Retina (tissue), 1 donor: ENCODE results near the gene HOTAIR.
A peak's percentile ranks its signal among the peaks of the same experiment; 100 is the strongest.

Experiments
- DNase-seq: peaks from one replicate; pipeline ENCODE4 v3.0.0-alpha.2; 2016

HOTAIR gene

DNA sequence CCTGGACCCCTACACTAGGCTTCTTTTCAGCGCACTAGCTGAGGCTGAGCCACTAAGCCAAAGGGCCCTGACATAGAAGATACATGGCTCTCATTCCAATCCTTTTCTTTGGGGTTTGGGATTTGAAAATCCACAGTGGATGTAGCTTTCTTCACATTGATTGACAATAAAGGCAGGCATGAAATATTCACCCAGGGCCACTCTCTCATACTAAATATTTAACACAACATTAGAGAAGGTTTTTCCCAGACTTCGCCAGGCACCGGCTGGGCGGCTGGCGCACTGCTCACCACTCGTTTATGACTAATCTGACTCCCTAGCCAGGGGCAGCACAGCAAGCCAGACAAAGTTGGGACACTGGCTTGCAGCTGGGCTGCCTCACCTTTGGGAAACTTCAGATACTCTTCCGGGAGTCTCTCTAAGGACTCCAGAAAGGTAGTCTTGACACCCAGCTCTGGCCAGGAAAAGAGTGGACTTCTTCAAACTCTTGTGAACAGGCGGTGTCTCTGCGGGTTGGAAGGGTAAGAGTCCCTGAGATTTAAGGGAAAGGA is 2.5 kb downstream of the HOTAIR start:
- DNase-seq: no peak

DNA sequence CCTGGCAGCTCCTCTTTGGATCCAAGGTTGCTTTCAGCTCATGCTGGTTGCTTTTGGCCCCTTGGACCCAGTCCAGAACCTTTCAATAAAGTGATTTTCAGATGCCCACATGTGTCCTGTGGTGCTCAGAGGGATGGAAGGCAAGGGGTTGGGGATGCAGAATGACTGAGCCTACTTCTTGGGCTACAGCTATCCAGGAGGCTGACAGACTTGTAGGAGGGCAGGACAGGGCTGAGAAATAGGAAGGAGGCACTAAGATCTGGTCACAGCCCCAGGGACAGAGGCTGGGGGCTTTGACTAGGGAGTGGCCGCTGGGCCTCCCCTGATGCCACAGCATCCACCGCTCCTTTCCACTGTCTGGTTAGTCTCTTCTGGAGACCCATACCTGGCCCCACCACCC is 3.1 kb downstream of the HOTAIR start:
- DNase-seq: no peak

DNA sequence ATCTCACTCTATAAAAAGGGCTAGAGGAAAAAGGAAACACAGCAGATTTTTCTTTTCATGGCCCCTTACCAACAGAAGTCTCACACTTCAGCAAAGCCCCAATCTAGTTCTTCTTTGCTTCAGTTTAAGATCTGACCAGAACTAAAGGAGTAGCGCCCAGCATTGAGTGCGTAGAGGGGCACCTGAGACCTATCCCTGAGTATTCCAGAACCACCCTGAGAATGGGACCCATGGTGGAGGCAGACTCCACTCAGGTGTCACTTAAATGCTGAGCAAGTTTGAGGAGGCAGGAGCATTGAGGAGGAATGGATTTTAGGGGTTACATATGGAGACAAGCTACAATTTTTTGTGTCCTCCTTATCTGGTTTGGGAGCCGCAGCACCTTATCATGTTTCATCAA is 3.6 kb downstream of the HOTAIR start:
- no peak for DNase-seq

DNA sequence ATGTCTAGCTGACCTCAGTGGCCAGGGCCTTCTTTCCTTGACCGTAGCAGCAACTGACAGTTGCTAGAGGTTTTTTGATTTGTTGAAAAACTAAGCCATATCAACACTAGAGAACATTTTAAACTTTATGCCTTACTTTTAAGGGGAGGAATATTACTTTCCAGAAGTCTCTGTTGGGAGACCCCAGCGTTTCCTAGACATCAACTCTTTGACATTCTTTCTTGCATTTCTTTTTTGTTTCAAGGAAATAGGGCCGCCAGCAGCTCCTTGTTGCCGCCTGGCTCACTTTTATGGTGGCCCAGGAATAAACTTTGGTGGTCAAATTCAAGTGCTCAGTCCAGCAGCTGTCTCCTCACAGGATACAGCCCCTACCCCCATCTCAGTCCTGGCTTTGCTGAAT is 4.3 kb downstream of the HOTAIR start:
- DNase-seq: no peak

DNA sequence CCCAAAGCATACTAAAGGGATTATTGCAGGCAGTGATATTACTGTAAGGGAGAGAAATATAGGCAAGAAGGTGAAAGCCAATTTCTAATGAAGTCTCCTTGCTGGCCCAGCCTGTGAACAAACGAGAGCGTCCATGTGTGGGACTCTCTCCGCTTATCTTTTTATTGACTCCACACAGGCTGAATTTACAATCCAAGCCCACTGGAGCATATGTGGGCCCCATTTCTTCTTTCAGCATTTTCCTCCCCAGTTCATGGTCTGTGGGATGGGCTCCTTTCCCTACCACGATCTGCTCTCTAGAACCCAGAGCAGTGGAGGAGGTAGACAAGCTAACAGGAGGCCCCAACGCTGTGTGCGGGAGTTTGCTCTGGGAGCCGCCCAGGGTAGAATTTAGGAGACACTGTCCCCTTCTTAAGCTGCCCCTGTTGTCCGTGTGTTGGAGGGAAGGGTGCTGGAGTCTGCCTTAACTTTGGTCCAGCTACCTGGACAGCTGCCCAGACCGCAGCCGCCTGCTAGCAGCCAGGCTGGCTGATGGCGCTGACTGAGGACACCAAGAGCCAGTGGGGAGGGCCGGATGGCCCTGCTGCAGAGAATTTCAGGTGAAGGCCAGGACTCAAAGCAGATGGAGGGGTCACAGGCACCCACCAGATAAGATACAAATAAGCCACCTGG is 5.0 kb downstream of the HOTAIR start:
- no peak for DNase-seq

GRCh38 chr12:53968214-53969127 is 6.3 kb downstream of the HOTAIR start:
- DNase-seq: no peak

DNA sequence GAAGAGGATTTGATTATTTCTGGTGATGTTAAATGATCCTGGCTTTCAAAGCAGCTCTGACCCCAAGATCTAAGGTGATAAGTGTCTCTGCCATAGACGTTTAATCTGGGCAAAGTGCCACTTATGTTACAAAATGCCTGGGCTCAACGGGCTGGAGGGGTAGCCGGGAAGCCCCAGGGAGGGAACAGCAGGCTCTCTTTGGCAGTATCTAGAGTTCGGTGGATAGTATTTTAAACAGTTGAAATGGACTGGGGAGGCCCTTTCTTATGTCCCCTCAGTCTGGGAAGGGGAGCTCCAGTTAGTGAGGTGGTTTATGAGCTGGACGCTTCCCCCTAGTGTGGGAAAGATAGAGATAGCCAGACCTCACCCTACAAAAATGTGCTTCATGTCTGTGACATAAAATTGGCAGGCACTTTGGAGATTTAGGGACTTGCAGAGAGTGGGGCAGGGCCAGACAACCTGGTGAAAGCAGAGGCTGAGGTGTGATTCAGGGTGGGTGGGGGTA is 7.3 kb downstream of the HOTAIR start:
- DNase-seq: no peak

DNA sequence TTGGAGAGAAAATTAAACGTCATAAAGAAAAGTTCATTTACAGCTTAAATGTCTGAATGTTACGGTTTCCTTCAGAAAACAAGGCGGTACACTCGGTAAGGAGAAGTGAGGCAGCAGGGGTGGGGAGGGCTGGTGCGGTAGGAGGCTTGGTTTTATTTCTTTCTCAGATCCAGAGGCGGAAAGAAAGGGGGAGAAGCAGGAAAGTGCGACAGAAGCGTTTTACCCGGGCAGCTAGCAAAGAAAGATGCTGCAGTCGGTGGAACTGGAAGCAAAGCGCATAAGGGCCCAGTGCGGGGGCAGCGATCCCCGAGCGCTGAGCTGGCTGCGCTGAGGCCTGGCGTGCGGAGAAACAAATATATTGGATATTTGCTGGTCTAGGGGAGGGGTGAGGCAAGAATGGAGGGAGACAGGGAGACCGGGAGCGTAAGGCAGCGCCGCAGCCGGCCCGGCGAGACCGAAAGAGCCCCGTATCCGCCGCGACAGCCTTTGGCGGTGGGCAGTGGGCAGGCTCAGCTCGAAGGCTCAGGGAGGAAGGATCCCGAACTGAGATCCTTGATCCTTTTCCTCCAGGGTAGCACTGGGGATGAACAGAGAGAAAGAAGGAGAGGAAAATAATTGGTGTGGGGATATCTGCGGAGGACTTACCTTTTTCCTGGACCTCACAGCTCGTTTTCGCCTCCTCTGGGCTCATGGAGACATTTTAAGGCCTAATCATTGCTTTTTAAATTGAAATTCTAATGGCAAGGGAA is 8.2 kb downstream of the HOTAIR start:
- peak; percentile 75 for DNase-seq

DNA sequence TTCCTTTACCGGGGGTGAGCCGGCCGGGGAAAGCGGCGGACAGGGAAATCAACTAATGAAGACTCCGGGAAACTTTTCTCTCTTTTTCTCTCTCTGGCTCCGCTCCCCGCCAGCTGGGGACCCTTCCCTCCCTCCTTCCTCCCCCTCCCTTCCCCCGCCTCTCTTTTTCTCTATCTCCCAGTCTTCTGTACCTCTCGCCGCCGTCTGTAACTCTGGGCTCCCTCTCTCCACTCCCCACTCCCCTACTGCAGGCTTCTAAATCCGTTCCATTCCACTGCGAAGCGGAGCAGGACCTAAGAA is 8.7 kb downstream of the HOTAIR start:
- DNase-seq: no peak

DNA sequence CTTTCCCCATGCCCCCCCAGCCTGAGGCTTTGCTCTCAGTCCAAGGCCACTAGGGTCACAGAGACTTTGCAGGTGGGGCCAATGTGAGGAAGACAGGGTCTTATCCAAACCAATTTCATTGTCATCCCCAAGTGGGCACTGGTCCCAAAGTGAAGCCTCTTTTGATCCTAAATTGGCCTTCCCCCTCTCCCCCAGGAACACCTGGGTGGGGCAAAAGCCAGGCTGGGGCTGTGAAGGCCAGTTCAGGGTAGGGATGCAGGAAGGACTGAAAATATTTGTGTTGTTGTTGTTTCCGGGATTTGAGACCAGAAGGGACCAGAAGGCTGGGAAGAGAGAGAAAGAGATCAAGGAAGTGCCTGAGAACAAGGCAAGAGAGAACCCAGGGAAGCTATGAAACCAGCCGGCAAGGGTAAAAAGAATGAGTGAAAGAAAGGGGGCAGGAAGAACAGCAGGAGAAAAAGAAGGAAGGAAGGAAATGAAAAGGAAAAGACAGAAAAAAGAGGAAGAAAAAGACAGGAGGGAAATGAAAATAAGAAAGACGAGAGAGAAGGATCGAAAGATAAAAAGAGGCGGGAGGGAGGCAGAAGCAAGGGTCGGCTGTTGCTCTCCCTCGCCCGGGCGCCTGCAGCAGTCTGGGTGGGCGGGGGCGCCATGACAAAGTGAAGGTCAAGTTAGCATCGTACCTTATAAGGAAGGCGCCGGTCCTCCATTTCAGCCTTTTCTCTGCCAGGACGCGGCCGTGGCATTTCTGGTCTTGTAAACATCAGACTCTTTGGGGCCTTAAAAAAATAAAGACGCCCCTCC is 9.3 kb downstream of the HOTAIR start:
- DNase-seq: no peak

DNA sequence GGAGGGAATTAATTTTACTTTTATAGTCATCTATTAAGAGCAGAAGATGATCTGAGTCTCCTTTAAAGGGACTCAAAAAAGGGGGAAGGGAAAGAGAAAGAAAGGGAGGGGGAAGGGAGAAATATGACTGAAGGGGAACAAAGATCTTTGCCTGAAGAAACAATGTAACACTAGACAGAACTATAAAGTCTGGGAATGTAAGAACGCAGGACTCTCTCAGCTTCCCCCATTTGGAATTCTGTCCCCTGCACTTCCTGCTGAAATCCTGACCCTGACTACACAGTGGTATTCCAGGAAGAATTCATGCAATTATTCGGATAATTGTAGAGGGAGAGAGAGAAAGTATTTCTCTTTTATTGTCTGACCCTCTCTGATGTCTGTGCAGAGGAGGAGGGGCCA is 10.4 kb downstream of the HOTAIR start:
- DNase-seq: no peak

- no peak for DNase-seq
These were observed 11.1 kb downstream of the HOTAIR start for GRCh38 chr12:53963434-53964314.

GRCh38 chr12:53963005-53963404 is 11.7 kb downstream of the HOTAIR start:
- DNase-seq: no peak

DNA sequence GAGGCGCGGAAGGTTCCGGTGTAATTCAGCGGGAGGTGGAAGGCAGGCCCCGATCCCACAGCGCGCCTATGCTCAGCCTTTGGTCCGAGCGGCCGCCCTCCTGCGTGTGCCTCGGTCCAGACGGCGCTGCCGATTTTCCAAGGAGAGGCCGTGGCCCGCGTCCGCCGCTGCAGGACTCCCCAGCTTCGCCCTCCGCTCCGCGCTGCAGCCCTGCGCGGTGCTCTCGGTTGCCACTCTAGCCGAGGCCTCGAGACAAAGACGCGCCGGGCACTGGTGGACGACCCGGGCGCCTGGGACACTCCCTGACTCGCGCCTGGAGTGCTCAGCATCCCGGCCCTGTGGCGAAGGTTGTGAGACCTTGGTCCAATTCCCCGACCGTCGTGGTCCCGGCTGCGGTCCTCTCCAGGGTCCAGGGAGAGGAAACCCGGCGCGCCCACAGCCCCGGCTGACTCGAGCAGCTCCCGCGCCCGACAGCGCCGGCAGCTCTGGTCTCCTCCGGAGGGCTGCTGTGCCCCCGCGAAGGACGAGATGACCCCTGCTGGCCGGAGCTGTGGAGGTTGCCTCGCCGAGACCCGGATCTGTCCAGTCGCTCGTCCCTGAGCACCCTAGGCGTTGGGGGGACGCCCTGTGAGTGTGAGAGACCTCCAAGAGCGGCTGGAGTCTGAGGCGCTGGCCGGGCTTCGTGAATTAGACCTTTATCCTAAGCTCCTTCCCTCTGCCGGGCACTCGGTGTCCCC is 13.6 kb downstream of the HOTAIR start:
- DNase-seq: peak; percentile 78

DNA sequence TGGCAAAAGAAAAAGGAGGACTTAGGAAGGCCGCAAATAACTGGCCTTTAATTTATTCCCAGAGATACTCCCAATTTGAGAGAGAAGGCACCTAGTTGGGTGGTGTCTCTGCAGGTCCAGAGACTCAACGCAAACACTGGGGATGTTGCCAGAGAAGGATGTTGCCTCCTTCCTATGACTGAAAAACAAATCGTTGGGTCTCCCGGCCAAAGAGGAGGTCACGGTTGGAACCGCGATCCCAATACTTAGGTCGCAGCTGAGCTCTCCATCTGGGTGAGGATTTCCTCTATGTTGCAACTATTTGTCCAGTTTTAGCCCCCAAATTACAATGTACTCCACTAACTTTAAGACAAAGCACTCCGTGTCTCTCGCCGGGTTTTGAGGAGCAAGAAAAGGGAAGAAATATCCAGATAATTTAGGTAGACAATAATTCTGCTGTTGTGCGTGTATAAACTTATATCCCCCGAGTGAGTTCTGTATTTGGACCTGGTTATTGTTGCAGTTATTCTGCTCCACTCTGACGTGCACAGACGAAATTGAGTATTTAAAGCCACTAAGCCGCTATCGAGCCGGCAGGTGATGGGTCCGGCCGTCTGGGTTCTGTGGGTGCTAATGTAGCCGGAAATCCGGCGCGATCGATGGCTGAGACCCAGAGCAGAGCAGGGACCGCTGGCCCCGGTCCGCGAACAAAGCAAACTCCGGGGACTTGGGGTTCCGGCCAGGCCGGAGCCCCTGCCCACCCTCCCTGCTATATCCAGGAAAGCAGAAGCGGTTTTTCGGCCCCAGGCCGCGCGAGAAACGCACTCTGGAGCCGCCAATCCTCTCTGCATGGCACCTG is 14.3 kb downstream of the HOTAIR start:
- DNase-seq: no peak

- no peak for DNase-seq
These were observed 15.4 kb downstream of the HOTAIR start for GRCh38 chr12:53959314-53959713.

DNA sequence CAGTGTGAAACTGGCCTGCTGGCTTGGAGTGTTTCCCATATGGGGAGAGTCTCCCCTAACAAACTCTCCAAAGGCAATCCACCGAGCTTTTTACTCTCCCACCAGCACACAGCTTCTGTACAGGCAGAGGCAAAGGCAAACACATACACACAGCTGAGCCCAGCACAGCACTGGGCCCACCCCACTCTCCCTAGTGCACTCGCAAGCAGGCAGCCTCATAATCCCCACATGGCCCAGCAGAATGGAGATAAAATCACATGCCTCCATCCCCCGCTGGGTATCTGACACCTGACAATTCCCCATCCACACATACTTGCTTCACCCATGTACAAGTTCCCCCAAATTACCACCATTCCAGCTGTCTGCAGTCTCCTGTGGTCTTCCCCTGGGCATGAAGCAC is 16.6 kb downstream of the HOTAIR start:
- no peak for DNase-seq

DNA sequence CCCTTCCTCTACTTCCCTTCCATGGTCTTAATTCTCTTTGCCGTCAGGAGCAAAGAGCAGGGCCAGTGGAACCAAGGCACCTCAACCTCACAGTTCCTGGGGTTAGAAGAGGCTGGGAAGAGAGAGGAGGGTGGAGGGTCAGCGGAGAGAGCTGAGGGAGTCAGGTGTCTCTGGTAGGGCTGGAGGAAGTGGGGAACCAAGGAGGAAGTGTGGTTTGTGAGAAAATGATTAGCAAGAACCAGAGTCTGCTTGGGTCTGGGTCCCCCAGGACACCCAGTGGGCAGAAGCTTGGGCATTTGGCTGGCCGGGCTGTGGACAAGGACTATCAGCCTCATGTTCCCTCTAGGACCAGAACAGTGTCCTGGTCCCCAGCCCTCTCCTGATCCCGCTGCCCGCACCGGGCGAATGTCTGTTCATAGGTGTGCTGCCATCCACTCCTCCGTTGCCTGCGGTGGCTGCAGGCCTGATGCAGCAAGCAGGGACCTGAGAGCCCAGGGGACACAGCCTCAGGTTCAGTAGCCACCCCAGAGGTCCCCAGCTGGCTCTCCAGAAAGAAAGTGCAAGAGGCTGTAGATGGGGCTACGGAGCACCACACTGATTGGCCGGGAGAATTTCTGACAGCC is 17.7 kb downstream of the HOTAIR start:
- DNase-seq: no peak

GRCh38 chr12:53956251-53956887 is 18.4 kb downstream of the HOTAIR start:
- DNase-seq: no peak
